Measurements from ENCODE around the gene ZBTB45.

DNA sequence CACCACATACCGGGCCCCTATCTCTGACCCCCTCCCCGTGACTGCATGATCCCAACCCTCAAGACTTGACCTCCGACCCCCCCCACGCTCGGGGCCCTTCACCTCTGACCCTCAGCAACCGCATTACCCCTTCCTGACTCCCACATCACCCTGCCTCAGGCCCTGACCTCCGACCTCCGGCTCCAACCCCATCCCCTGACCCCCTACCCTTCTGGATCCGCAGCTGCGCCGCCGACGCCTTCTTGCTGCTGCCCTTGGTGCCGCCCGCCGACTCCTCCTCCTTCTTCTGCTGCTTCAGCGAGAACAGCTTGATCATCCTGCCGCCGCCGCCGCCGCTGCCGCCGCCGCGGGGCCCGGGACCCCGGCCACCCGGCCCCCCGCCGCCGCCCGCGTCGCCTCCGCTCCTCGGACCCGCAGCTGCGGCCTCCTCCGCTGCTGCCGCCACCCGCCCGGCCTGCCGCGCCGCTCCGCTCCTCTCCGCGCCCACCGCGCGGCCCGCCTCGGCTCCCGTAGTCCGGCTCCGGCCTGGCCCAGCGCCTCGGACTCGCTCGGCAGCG lies 38.5 kb upstream of the ZBTB45 start, which contains the start of gene UBE2M:
- no peak for TF ChIP-seq POLR2A (IDR thresholded peaks at IDR 0.05; ENCODE audit: borderline replicate concordance, extremely low read depth, insufficient read depth, insufficient read length)
- no peak for TF ChIP-seq CTCF (IDR thresholded peaks at IDR 0.05 in 2 of 3, conservative IDR thresholded peaks at IDR 0.05 in 1 of 3; ENCODE audit: borderline replicate concordance in 1 of 3, insufficient read depth in 1 of 3, low read depth in 2 of 3, low read length in 2 of 3)
- no peak for TF ChIP-seq REST (IDR thresholded peaks at IDR 0.05; ENCODE audit: low read depth)
- TF ChIP-seq EZH2 (IDR thresholded peaks at IDR 0.05) = no peak
- no peak for TF ChIP-seq EZH2phosphoT487 (IDR thresholded peaks at IDR 0.05; ENCODE audit: borderline replicate concordance)
- TF ChIP-seq CBX3 (IDR thresholded peaks at IDR 0.05; ENCODE audit: low read depth) = no peak
- no peak for TF ChIP-seq JUND (IDR thresholded peaks at IDR 0.05)
- no peak for TF ChIP-seq POLR2AphosphoS5 (IDR thresholded peaks at IDR 0.05; ENCODE audit: low read depth, low read length)
- TF ChIP-seq, protein P1, sequence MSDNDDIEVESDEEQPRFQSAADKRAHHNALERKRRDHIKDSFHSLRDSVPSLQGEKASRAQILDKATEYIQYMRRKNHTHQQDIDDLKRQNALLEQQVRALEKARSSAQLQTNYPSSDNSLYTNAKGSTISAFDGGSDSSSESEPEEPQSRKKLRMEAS (IDR thresholded peaks at IDR 0.05) = no peak
